ENCODE results near the gene ADAMTSL3. TPM values are rescaled to one million over a fixed set of nuclear protein-coding genes. Genes with fewer than 3 reads are reported as not detected.

ADAMTSL3 gene
- total RNA-seq, 1 experiment from 2014 or later, result 1.8 TPM

DNA sequence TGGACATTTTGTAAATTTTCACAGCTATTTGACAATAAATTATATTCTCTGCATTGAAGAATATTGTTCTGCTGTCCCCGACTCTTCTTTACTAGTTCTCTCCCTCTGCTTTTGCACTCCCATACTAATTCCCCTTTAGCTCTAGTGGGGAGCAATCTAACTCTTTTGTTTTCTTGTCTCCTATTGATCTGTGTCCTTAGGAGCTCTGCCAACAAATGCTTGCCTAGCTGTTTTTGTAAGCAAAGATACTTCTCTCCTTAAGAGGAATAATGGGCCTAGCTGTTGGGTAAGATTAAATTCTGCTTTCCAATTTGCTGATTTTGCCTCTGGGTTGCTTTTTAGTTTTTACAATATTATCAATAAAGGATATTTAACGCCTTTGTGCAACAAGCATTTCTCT lies 17.7 kb downstream of the ADAMTSL3 start:
- Mint-ChIP-seq H3K4me1 (no peaks in the 10 kb centered on the region), H3K27me3 (ENCODE audit: low read depth) (no peaks in the 10 kb centered on the region), H3K27ac (no peak overlapping the region), H3K4me3 (no peak overlapping the region), H3K36me3 (no peaks in the 10 kb centered on the region), H3K9me3 (peaks cover 15% of the 10 kb centered on the region)
- ATAC-seq (no peak), DNase-seq (ENCODE audit: low spot score) (no peak)
- TF ChIP-seq SOX15 (CRISPR knock-in tag; IDR thresholded peaks at IDR 0.05) (no peak), TCF7 (CRISPR knock-in tag; IDR thresholded peaks at IDR 0.05; ENCODE audit: low read depth) (no peak), TEAD4 (CRISPR knock-in tag; IDR thresholded peaks at IDR 0.05) (no peak), NFE2L1 (CRISPR knock-in tag; IDR thresholded peaks at IDR 0.05) (no peak), ZNF416 (CRISPR knock-in tag; IDR thresholded peaks at IDR 0.05) (no peak), E2F4 (CRISPR knock-in tag; IDR thresholded peaks at IDR 0.05; ENCODE audit: borderline replicate concordance, low read depth) (no peak), GTF2I (CRISPR knock-in tag; conservative IDR thresholded peaks at IDR 0.05) (no peak), KAT7 (CRISPR knock-in tag; IDR thresholded peaks at IDR 0.05; ENCODE audit: borderline replicate concordance) (no peak), PRDM15 (CRISPR knock-in tag; IDR thresholded peaks at IDR 0.05) (no peak), OVOL2 (CRISPR knock-in tag; IDR thresholded peaks at IDR 0.05; ENCODE audit: borderline replicate concordance) (no peak), ZNF317 (CRISPR knock-in tag; IDR thresholded peaks at IDR 0.05; ENCODE audit: borderline replicate concordance, low read depth) (no peak)
- TF ChIP-seq, protein P1, sequence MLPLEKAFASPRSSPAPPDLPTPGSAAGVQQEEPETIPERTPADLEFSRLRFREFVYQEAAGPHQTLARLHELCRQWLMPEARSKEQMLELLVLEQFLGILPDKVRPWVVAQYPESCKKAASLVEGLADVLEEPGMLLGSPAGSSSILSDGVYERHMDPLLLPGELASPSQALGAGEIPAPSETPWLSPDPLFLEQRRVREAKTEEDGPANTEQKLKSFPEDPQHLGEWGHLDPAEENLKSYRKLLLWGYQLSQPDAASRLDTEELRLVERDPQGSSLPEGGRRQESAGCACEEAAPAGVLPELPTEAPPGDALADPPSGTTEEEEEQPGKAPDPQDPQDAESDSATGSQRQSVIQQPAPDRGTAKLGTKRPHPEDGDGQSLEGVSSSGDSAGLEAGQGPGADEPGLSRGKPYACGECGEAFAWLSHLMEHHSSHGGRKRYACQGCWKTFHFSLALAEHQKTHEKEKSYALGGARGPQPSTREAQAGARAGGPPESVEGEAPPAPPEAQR (CRISPR knock-in tag; IDR thresholded peaks at IDR 0.05), result no peak
- TF ChIP-seq, protein P2, sequence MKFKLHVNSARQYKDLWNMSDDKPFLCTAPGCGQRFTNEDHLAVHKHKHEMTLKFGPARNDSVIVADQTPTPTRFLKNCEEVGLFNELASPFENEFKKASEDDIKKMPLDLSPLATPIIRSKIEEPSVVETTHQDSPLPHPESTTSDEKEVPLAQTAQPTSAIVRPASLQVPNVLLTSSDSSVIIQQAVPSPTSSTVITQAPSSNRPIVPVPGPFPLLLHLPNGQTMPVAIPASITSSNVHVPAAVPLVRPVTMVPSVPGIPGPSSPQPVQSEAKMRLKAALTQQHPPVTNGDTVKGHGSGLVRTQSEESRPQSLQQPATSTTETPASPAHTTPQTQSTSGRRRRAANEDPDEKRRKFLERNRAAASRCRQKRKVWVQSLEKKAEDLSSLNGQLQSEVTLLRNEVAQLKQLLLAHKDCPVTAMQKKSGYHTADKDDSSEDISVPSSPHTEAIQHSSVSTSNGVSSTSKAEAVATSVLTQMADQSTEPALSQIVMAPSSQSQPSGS (CRISPR knock-in tag; IDR thresholded peaks at IDR 0.05; ENCODE audit: borderline replicate concordance, low read depth), result no peak
- TF ChIP-seq, protein P3, sequence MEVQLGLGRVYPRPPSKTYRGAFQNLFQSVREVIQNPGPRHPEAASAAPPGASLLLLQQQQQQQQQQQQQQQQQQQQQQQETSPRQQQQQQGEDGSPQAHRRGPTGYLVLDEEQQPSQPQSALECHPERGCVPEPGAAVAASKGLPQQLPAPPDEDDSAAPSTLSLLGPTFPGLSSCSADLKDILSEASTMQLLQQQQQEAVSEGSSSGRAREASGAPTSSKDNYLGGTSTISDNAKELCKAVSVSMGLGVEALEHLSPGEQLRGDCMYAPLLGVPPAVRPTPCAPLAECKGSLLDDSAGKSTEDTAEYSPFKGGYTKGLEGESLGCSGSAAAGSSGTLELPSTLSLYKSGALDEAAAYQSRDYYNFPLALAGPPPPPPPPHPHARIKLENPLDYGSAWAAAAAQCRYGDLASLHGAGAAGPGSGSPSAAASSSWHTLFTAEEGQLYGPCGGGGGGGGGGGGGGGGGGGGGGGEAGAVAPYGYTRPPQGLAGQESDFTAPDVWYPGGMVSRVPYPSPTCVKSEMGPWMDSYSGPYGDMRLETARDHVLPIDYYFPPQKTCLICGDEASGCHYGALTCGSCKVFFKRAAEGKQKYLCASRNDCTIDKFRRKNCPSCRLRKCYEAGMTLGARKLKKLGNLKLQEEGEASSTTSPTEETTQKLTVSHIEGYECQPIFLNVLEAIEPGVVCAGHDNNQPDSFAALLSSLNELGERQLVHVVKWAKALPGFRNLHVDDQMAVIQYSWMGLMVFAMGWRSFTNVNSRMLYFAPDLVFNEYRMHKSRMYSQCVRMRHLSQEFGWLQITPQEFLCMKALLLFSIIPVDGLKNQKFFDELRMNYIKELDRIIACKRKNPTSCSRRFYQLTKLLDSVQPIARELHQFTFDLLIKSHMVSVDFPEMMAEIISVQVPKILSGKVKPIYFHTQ (CRISPR knock-in tag; IDR thresholded peaks at IDR 0.05), result no peak
- TF ChIP-seq, protein P4, sequence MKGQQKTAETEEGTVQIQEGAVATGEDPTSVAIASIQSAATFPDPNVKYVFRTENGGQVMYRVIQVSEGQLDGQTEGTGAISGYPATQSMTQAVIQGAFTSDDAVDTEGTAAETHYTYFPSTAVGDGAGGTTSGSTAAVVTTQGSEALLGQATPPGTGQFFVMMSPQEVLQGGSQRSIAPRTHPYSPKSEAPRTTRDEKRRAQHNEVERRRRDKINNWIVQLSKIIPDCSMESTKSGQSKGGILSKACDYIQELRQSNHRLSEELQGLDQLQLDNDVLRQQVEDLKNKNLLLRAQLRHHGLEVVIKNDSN (CRISPR knock-in tag; IDR thresholded peaks at IDR 0.05), result no peak
- TF ChIP-seq, protein P5, sequence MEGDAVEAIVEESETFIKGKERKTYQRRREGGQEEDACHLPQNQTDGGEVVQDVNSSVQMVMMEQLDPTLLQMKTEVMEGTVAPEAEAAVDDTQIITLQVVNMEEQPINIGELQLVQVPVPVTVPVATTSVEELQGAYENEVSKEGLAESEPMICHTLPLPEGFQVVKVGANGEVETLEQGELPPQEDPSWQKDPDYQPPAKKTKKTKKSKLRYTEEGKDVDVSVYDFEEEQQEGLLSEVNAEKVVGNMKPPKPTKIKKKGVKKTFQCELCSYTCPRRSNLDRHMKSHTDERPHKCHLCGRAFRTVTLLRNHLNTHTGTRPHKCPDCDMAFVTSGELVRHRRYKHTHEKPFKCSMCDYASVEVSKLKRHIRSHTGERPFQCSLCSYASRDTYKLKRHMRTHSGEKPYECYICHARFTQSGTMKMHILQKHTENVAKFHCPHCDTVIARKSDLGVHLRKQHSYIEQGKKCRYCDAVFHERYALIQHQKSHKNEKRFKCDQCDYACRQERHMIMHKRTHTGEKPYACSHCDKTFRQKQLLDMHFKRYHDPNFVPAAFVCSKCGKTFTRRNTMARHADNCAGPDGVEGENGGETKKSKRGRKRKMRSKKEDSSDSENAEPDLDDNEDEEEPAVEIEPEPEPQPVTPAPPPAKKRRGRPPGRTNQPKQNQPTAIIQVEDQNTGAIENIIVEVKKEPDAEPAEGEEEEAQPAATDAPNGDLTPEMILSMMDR (IDR thresholded peaks at IDR 0.05), result no peak
- CTCF ChIA-PET, result interaction anchor here (0.6 to 3.9 kb wide), 2 partner anchors 14 to 317 kb away, joined by 3 to 16 read pairs; no protein-coding TSS in a partner anchor
- POLR2A ChIA-PET, result no interaction called here
